ENCODE measurements around the gene ANAPC2. TPM values are rescaled to one million over a fixed set of nuclear protein-coding genes. Genes with fewer than 3 reads are reported as not detected.
A peak's percentile ranks its signal among the peaks of the same experiment; 100 is the strongest.

Gene ANAPC2
- total RNA-seq, 2 experiments from 2014 or later = 34.8 to 36.6 TPM

DNA sequence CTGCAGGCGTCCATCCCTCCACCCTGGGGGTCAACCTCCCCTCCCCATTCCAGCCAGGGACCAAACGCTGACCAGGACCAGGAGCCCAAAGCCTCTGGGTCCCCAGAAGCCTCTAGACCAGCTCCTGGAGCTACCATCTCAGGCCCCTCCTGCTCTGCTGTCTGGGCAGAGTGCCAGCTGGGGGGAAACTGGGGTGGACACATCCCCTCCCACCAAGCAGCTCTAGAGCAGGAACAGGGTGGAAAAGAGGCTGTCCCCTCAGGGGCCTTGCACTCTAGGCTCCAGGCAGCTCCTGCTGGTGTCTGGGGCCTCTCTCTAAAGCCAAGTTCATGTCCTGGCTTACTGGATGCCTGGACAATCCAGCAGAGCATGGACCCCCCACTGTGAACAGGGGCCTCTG, 4.5 kb upstream of the ANAPC2 start:
- Mint-ChIP-seq H3K9me3 (no peaks in the 10 kb centered on the region), H3K4me3 (no peak overlapping the region), H3K4me1 (ENCODE audit: low read depth) (peaks cover 16% of the 10 kb centered on the region), H3K27ac (no peak overlapping the region), H3K36me3 (ENCODE audit: low read depth) (peaks cover 3% of the 10 kb centered on the region), H3K27me3 (ENCODE audit: low read depth) (no peaks in the 10 kb centered on the region)
- no peak for DNase-seq
- intact Hi-C loops (cut with micrococcal nuclease) = no loop called here
- CTCF ChIA-PET = interaction anchor here (1.0 to 1.3 kb wide), 2 partner anchors 17 to 44 kb away, joined by 3 to 4 read pairs; no protein-coding TSS in a partner anchor

DNA sequence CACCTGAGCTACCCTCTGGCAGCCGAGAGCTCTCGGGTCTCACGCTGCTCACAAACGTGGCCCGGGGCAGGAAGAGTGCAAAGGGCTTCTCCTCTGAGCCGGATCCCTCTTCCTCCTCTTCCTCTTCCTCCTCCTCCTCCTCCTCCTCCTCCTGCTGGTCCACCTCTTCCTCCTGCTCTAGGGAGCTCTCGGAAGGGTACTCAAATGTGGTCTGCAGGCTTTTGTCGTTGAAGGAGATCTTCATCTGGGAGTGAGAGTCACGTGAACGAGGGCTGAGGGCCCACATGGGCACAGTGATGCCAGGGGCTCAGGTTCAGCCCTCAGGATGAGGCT, 4.1 kb upstream of the ANAPC2 start:
- Mint-ChIP-seq H3K9me3 (no peaks in the 10 kb centered on the region), H3K4me3 (no peak overlapping the region), H3K27ac (no peak overlapping the region), H3K27me3 (ENCODE audit: low read depth) (no peaks in the 10 kb centered on the region), H3K36me3 (ENCODE audit: low read depth) (peaks cover 3% of the 10 kb centered on the region), H3K4me1 (ENCODE audit: low read depth) (peaks cover 20% of the 10 kb centered on the region)
- intact Hi-C loops (cut with micrococcal nuclease) = no loop called here
- no peak for DNase-seq
- CTCF ChIA-PET = interaction anchor here (1.0 kb wide), 1 partner anchor 44 kb away, joined by 4 read pairs; no protein-coding TSS in a partner anchor

DNA sequence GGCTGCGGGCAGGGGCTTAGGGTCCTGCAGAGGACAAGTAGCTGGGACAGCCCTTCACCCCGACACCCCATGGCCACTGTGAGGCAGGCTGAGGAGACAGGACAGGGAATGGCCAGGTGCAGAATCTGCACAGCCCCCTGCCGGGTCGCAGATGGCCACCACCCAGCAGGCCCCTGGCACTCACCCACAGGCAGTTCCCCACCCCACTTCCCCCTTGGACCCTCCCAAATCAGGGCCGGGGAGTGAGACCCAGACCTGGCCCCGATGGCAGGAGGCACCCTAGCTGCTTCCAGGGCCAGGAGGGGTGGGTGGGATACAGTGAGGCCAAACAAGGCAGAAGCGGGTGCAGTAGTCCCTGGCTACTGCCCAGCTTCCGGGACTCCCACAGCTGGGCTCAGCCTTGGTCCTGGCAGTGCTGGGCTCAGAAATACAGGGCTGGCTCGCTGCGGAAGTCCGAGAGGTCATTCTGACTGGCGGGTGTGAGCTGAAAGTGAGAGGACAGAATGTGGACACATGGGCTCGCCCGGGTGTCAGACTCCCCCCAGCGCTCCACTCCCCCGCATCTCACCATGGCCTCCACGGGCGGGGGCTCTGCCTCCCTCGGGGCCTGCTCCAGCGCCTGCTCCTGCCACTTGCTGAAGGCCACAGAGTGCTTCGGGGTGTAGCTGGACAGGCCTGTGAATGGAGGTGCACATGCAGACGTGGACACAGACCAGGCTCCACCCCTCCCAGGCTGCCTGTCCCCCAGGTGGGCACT, 3.5 kb upstream of the ANAPC2 start:
- Mint-ChIP-seq H3K9me3 (no peaks in the 10 kb centered on the region), H3K27me3 (ENCODE audit: low read depth) (no peaks in the 10 kb centered on the region), H3K4me3 (no peak overlapping the region), H3K4me1 (ENCODE audit: low read depth) (peaks cover 25% of the 10 kb centered on the region), H3K36me3 (ENCODE audit: low read depth) (peaks cover 3% of the 10 kb centered on the region), H3K27ac (no peak overlapping the region)
- DNase-seq = no peak
- intact Hi-C loops (cut with micrococcal nuclease) = no loop called here
- CTCF ChIA-PET = interaction anchor here (1.0 kb wide), 1 partner anchor 45 kb away, joined by 4 read pairs; no protein-coding TSS in a partner anchor

DNA sequence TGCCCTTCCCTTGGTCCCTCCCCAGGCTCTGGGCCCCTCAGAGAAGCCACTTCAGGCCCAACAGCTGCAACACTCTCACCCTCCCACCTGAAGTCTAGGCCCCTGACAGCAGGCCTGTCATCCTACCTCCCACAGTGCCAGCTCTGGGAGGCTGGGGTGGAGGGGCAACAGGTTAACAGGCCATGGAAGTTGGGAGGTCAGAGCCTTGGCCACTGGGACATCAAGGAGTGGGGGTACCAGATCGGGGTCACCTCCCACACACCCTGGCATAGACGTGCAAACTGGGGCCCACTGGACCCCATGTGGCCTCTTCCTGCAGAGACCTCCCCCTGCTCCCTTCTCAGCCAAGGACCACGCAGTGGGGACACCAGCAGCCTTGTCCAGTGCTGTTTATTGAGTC, 2.9 kb upstream of the ANAPC2 start:
- no peaks in the 10 kb centered on the region for H3K9me3 Mint-ChIP-seq

DNA sequence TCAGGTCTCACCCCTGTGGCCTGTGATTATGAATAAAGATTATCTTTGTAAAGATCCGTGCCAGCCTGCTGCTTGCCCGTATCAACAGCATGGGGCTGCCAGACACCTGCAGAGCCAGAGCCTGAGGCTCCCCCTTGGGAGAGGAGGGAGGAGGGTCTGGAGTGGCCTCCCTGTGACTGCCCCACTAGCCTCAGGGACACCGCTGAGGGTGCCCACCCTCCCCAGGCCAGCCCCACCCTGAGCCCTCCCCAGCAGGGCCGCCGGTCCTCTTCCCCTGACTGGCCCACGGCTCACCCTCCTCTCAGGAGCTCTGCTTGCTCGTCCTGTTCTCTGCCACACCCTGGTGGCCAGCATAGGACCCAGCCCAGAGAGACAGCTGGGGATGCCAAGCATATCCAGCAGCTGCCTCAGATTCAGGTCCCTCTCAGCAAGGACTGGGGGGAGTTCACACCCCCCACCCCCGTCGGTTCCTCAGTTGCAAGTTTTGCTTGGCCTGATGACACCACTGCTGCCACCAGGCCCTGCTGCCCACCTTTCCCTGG, 2.0 kb upstream of the ANAPC2 start:
- Mint-ChIP-seq H3K4me1 (ENCODE audit: low read depth) (peaks cover 33% of the 10 kb centered on the region), H3K27me3 (ENCODE audit: low read depth) (no peaks in the 10 kb centered on the region), H3K9me3 (no peaks in the 10 kb centered on the region), H3K27ac (no peak overlapping the region), H3K36me3 (ENCODE audit: low read depth) (peaks cover 3% of the 10 kb centered on the region), H3K4me3 (peak overlapping the region; percentile 92)
- intact Hi-C loops (cut with micrococcal nuclease) = no loop called here
- no peak for DNase-seq
- CTCF ChIA-PET = interaction anchor here (1.5 to 2.6 kb wide), 5 partner anchors 9 to 94 kb away, joined by 4 to 16 read pairs (median 6); partner anchors contain the start of genes RNF224 and TPRN

More for the DNA sequence above, 2.9 kb upstream of the ANAPC2 start:
- peaks cover 31% of the 10 kb centered on the region for H3K4me1 Mint-ChIP-seq (ENCODE audit: low read depth)
- H3K36me3 Mint-ChIP-seq (ENCODE audit: low read depth) = peaks cover 3% of the 10 kb centered on the region
- H3K4me3 Mint-ChIP-seq = peak overlapping the region; percentile 36
- H3K27me3 Mint-ChIP-seq (ENCODE audit: low read depth) = no peaks in the 10 kb centered on the region
- intact Hi-C loops (cut with micrococcal nuclease) = no loop called here
- CTCF ChIA-PET = interaction anchor here (1.7 kb wide), 1 partner anchor 35 kb away, joined by 6 read pairs; the partner anchor contains the start of gene RNF224
- H3K27ac Mint-ChIP-seq = no peak overlapping the region
- no peak for DNase-seq

DNA sequence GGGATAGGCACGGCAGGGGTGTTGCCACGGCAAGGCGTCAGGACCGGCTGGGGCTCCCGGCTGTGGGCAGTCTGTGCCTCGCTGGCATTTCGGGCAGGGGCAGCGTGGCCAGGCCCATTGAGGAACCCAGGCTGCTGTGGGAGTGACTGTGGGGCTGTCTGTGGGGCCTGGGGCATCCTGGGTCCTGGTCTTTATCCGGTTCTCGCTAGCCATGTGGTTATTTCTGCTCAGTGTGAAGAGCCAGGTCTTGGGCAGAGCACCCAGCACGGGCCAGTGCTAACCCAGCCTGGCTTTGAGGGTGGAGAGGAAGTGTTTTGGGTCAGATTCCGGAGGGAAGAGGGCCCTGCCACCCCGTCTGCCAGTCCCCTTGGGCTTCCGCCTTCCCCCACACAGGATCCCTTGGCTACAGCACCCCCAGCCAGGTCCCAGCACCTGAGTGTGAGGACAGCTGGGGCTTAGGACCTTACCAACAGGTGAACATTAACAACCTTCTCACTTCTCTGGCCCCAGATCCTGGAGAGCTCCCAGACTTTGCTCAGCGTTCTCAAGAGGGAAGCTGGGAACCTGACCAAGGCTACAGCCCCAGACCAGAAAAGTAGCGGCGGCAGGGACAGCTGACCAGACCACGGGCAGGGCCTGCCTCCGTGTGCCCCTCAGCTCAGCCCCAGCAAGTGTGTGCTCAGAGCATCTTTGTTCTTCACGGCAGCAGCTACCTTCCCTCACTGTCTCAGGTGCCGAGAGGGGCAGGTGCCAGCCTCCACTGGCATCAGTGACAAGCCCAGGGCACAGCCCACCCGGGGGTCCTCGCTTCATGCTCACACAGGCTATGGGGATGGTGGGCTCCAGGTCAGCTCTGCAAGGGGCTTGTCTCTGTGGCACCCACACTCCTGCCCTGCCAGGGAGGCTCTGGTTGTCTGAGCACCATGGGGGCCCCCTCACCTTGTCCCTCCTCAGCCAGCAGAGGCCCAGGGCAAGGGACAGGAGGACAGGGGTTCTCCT, 1.2 kb upstream of the ANAPC2 start:
- H3K4me3 Mint-ChIP-seq = peak overlapping the region; percentile 92
- peaks cover 33% of the 10 kb centered on the region for H3K4me1 Mint-ChIP-seq (ENCODE audit: low read depth)
- H3K9me3 Mint-ChIP-seq = no peaks in the 10 kb centered on the region
- no peaks in the 10 kb centered on the region for H3K27me3 Mint-ChIP-seq (ENCODE audit: low read depth)
- peaks cover 3% of the 10 kb centered on the region for H3K36me3 Mint-ChIP-seq (ENCODE audit: low read depth)
- CTCF ChIA-PET = interaction anchor here (0.7 to 2.6 kb wide), 13 partner anchors 10 to 93 kb away, joined by 3 to 16 read pairs (median 4); partner anchors contain the start of genes RNF224, TMEM210 and TPRN
- no peak for DNase-seq
- peak overlapping the region; percentile 88 for H3K27ac Mint-ChIP-seq
- intact Hi-C loops (cut with micrococcal nuclease) = loop anchor here (1.0 to 5.0 kb wide), 4 partner anchors 11 to 62 kb away; partner anchors contain the start of genes RNF224, TPRN and TUBB4B

DNA sequence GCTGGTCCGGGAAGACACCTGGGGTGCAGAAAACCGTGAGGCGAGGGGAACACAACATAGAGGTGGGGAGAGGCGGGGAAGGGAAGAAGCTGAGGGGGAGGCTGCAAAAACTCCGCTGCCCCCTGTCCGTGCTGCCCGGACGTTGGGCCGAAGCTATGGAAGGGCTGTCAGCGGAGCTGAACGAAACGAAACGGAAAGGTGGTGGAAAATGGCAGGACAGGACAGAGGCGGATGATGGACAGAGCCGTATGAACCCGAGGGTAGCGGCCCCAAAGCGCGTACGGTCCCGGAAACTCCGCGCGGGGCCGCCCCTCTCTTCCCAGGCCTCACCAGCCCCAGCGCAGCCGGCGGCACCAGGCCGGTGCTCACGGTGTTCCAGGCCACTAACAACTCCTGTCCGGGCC, 272 bp downstream of the ANAPC2 start:
- Mint-ChIP-seq H3K4me1 (ENCODE audit: low read depth) (peaks cover 39% of the 10 kb centered on the region), H3K4me3 (peak overlapping the region; percentile 92), H3K27me3 (ENCODE audit: low read depth) (no peaks in the 10 kb centered on the region)

DNA sequence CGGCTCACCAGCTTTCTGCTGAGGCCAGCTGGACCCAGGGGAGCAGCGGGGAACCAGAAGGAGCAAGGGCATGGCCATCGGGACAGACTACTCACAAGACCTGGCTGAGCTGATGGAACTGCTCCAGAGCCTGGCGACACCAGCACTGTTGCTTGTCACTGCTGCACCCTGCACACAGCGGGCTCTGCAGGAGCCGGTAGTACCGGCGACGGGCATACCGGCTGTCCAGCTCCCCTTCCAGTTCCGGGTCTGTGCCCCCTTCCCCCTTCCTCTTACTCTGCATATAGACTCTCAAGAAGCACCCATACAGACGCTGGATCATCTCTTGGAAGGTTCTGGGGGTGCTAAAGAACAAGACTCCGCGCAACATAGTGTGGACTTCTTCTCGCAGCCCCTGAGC, 974 bp downstream of the ANAPC2 start:
- DNase-seq = no peak
- intact Hi-C loops (cut with micrococcal nuclease) = loop anchor here (5.0 kb wide), 2 partner anchors 55 to 60 kb away; partner anchors contain the start of gene TUBB4B
- Mint-ChIP-seq H3K27me3 (ENCODE audit: low read depth) (no peaks in the 10 kb centered on the region), H3K9me3 (no peaks in the 10 kb centered on the region), H3K36me3 (ENCODE audit: low read depth) (peaks cover 7% of the 10 kb centered on the region), H3K4me3 (peak overlapping the region; percentile 92), H3K4me1 (ENCODE audit: low read depth) (peaks cover 39% of the 10 kb centered on the region), H3K27ac (peak overlapping the region; percentile 77)
- CTCF ChIA-PET = interaction anchor here (0.6 to 2.2 kb wide), 4 partner anchors 12 to 49 kb away, joined by 3 to 7 read pairs (median 4); no protein-coding TSS in a partner anchor

More for the DNA sequence above, 272 bp downstream of the ANAPC2 start:
- Mint-ChIP-seq H3K9me3 (no peaks in the 10 kb centered on the region), H3K36me3 (ENCODE audit: low read depth) (peaks cover 7% of the 10 kb centered on the region), H3K27ac (peak overlapping the region; percentile 77)
- CTCF ChIA-PET = interaction anchor here (0.6 to 2.6 kb wide), 5 partner anchors 11 to 49 kb away, joined by 3 to 16 read pairs (median 4); partner anchors contain the start of genes RNF224 and TPRN
- intact Hi-C loops (cut with micrococcal nuclease) = loop anchor here (1.0 to 5.0 kb wide), 4 partner anchors 17 to 61 kb away; partner anchors contain the start of genes NDOR1, TMEM203 and TUBB4B
- no peak for DNase-seq

DNA sequence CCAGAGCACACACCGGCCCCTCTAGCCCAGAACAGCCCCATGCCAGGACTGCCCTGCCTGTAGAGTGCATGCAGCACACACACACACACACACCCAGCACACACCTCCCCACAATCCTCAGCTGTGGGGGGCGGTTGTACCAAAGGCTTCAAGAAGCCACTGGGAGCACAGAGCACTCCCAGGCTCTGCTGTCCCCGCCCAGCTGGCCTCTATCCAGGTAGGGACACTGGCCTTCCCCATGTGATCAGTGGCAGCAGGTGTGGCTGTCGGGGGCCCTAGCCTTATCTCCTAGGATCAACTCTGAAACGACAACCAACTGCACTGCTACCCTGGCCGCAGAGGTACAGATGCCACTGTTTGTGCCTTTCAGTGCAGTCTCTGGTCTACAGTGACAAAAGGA, 2.0 kb downstream of the ANAPC2 start:
- no peak for DNase-seq
- H3K27ac Mint-ChIP-seq = no peak overlapping the region
- intact Hi-C loops (cut with micrococcal nuclease) = loop anchor here (5.0 kb wide), 2 partner anchors 56 to 59 kb away; partner anchors contain the start of gene TUBB4B
- peaks cover 39% of the 10 kb centered on the region for H3K4me1 Mint-ChIP-seq (ENCODE audit: low read depth)
- H3K9me3 Mint-ChIP-seq = no peaks in the 10 kb centered on the region
- H3K36me3 Mint-ChIP-seq (ENCODE audit: low read depth) = peaks cover 9% of the 10 kb centered on the region
- H3K4me3 Mint-ChIP-seq = peak overlapping the region; percentile 92
- no peaks in the 10 kb centered on the region for H3K27me3 Mint-ChIP-seq (ENCODE audit: low read depth)
- CTCF ChIA-PET = interaction anchor here (1.2 kb wide), 1 partner anchor 21 kb away, joined by 3 read pairs; no protein-coding TSS in a partner anchor

DNA sequence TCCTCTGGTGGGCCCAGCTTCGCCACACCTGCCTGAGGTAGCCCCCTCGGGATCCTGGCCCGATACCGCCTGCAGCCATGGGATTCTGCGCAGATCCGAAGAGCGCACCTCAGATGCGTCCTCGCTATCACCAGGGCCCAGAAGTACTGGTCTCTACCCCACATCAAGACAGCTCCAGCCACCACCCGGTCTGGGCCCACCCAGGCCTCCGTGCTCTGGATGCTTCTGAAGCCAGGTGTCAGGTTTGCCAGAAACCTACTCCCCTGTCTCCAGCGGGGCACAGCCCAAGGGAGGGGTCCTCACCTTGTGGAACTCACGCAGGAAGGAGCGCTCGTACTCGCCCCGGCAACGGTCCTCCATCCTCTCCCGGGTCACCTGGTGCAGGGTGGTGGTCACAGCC, 2.4 kb downstream of the ANAPC2 start:
- no peaks in the 10 kb centered on the region for H3K27me3 Mint-ChIP-seq (ENCODE audit: low read depth)
- no peak overlapping the region for H3K27ac Mint-ChIP-seq
- H3K9me3 Mint-ChIP-seq = no peaks in the 10 kb centered on the region
- no peak for DNase-seq
- intact Hi-C loops (cut with micrococcal nuclease) = loop anchor here (5.0 kb wide), 2 partner anchors 56 to 59 kb away; partner anchors contain the start of gene TUBB4B
- H3K4me3 Mint-ChIP-seq = no peak overlapping the region
- peaks cover 9% of the 10 kb centered on the region for H3K36me3 Mint-ChIP-seq (ENCODE audit: low read depth)
- CTCF ChIA-PET = no interaction called here
- H3K4me1 Mint-ChIP-seq (ENCODE audit: low read depth) = peaks cover 37% of the 10 kb centered on the region

DNA sequence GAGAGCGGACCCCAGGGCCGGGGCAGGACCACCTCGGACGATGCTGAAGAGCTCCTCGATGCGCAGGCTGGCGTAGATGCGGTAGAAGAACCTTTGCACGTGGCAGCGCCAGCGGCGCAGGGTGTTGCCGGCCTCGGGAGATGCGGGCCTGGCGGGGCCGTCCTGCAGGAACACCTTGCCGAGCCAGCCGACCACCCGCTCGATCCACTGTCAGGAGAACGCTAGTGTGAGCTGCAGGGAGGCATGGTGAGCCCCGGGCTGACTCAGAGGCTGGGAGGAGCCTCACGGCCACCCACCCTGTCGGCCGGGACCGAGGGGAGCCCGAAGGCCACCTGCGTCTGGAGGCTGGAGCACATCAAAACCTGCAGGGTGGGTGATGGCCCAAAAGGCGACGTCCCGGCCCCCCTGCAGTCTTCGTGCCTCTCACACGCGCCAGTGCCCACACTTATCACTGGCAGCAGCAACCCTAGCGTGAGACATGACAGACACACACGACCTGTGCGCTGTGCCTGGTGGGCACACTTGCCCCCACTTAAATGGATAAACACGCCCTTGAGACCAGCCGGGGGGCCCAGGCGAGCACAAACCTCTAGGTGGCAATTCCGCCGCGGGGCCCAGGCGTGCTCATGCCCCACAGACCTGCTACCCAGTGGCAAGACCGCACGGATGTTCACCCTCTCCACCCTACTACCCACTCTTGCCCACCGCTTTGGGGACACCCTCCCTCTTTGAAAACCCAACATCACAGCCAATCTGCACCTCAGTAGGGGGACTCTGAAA, 3.3 kb downstream of the ANAPC2 start:
- H3K27ac Mint-ChIP-seq = no peak overlapping the region
- H3K4me3 Mint-ChIP-seq = no peak overlapping the region
- no peak for DNase-seq
- intact Hi-C loops (cut with micrococcal nuclease) = loop anchor here (5.0 kb wide), 2 partner anchors 57 to 58 kb away; partner anchors contain the start of gene TUBB4B
- peaks cover 8% of the 10 kb centered on the region for H3K36me3 Mint-ChIP-seq (ENCODE audit: low read depth)
- peaks cover 33% of the 10 kb centered on the region for H3K4me1 Mint-ChIP-seq (ENCODE audit: low read depth)
- CTCF ChIA-PET = interaction anchor here (0.6 kb wide), 1 partner anchor 98 kb away, joined by 3 read pairs; the partner anchor contains the start of gene MAN1B1
- H3K9me3 Mint-ChIP-seq = no peaks in the 10 kb centered on the region
- no peaks in the 10 kb centered on the region for H3K27me3 Mint-ChIP-seq (ENCODE audit: low read depth)

Data from activated naive CD4-positive, alpha-beta T cell treated with anti-CD3 and anti-CD28 coated beads for 36 hours (primary cell).